SU-DHL-6 (cell line): ENCODE data around the gene MUC6.

Experiments
- EZH2phosphoT487 ChIP-seq: fragments of 200-600 bp; sonication (generic), shearing (Covaris generic); conservative IDR thresholded peaks from 2 replicates; pipeline ENCODE4 v1.6.1; 2018; ENCODE audit warnings: mild to moderate bottlenecking, antibody characterized with exemption, low read length, moderate library complexity, mixed read lengths
- TF ChIP-seq, protein P1 (sequence below): fragments of 200-600 bp; sonication (generic); IDR thresholded peaks from one replicate; pipeline ENCODE4 v1.5.1; 2017; ENCODE audit warnings: antibody characterized with exemption, mild to moderate bottlenecking, low read length, moderate library complexity; ENCODE audit not compliant: insufficient read depth, poor library complexity, severe bottlenecking

DNA sequence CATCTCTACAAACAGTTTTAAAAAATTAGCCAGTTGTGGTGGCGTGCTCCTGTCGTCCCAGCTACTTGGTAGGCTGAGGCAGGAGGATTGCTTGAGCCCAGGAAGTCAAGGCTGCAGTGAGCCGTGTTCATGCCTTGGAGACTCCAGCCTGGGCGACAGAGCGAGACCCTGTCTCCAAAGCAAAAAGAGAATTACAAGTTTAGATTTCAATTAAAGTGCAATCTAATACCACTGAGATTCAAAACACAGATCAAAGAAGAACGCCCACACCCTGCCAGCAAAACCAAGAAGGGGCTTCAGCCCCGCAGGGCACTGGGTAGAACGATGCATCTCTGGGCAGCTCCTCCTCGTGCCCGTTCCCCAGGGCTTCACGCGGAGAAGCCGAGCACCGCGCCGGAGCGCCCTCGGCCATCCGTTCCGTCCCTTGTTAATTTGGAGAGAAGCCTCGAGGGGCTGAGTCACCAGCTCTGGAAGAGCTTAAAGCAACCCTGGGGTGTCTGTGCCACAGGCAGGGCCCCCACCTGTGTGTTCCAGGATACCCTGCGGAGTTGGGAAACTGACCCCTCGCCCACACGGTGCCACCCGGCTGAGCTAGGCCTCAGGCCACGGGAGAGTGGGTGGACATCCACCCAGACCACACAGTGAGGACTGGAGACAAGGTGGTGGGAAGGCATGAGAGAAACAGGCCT is 63.9 kb downstream of the MUC6 start:
- TF ChIP-seq, protein P1, sequence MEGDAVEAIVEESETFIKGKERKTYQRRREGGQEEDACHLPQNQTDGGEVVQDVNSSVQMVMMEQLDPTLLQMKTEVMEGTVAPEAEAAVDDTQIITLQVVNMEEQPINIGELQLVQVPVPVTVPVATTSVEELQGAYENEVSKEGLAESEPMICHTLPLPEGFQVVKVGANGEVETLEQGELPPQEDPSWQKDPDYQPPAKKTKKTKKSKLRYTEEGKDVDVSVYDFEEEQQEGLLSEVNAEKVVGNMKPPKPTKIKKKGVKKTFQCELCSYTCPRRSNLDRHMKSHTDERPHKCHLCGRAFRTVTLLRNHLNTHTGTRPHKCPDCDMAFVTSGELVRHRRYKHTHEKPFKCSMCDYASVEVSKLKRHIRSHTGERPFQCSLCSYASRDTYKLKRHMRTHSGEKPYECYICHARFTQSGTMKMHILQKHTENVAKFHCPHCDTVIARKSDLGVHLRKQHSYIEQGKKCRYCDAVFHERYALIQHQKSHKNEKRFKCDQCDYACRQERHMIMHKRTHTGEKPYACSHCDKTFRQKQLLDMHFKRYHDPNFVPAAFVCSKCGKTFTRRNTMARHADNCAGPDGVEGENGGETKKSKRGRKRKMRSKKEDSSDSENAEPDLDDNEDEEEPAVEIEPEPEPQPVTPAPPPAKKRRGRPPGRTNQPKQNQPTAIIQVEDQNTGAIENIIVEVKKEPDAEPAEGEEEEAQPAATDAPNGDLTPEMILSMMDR: no peak
- TF ChIP-seq EZH2phosphoT487: no peak
